ENCODE measurements around the gene GATB.

Gene GATB

GRCh38 chr4:151672996-151673395 is 87.8 kb downstream of the GATB start:
- DNase-seq = no peak

- DNase-seq = no peak
Observed at GRCh38 chr4:151671541-151672059, 89.2 kb downstream of the GATB start.

DNA sequence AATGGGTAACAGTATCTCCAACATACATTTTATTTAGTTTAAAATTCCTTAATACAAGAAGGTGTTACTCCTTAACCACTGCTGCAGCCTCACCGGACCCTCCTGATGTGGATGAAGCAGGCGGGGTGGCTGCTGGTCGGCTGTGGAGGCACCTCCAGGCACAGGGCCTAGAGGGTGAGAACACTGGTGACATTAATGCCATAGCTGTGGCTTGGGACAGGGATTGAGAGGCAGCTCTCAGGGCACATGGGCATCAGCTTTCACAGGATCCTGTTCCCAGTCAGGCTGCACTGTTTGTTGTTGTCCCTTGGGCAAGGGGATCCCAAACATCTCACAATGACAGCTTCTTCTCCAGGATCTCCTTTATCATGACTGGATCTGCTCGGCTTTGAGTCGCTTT is 90.0 kb downstream of the GATB start:
- DNase-seq = no peak

GRCh38 chr4:151669990-151670389 is 90.8 kb downstream of the GATB start:
- DNase-seq = no peak

GRCh38 chr4:151668689-151669402 is 92.0 kb downstream of the GATB start:
- DNase-seq = no peak

GRCh38 chr4:151667666-151668065 is 93.1 kb downstream of the GATB start:
- no peak for DNase-seq

DNA sequence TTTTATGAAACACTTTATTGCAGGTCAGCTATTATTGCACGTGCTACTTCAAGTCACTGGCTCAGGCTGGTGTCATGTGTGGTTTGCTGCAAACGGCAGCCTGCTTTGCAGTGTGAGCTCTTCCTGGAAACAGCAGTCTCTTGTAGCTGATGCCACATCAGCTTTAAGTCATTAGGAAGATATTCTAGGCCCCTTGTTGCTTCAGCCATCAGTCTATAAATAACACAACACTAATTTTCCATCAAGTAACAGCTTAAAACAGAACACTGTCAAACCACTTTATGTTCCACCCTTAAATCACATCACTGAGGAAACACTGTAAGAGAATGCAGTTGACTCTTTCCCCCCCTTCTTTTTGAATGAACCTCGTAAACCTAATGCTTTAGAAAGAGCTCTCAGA is 93.8 kb downstream of the GATB start:
- no peak for DNase-seq

- DNase-seq = no peak
Observed at GRCh38 chr4:151666501-151666900, 94.3 kb downstream of the GATB start.

DNA sequence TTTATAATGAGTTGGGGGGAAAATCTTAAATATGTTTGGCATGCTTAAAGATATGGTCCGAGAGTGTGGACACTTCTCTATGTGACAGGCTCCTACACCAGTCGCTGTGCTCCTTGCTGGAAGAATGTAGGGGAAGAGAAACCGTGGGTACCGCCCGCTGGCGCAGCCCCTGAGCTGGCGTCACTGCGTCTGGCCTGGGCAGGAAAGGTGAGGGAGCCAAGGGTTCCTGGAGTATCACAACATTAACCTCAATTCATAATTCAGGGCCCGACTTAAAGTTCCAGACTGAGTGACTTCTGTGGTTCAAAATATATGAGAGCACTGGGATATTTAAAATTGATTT is 95.1 kb downstream of the GATB start:
- DNase-seq = no peak

DNA sequence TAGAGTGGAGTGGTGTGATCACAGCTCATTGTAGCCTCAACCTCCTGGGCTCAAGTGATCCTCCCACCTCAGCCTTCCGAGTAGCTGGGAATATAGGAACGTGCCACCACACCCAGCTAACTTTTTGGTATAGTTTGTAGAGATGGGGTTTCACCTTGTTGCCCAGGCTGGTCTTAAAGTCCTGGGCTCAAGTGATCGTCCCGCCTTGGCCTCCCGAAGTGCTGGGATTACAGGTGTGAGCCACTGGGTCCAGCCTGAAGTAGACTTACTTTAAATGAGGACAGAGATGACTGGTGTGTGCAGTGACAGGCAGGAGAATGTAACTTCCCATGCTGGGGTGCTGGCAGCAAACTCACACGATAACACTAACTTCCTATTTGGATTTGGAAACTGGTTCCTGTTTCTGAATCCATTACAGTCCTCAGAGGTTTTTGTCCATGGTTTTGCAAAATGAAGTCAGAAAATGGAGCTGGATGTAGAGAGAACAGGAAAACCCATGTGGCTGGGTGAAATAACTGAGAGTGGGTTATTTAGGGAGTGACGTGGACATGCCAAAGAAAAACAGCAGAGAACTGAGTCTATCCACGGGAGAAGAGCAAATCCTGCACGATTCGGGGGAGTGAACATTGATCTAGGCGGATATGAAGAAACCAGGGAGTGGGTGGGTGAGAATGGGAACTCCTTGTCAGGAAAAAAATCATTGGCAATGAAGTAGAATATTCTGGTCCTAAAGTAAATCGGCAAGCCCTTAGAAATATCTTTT is 95.6 kb downstream of the GATB start:
- DNase-seq = no peak

GRCh38 chr4:151664289-151664688 is 96.5 kb downstream of the GATB start:
- no peak for DNase-seq

DNA sequence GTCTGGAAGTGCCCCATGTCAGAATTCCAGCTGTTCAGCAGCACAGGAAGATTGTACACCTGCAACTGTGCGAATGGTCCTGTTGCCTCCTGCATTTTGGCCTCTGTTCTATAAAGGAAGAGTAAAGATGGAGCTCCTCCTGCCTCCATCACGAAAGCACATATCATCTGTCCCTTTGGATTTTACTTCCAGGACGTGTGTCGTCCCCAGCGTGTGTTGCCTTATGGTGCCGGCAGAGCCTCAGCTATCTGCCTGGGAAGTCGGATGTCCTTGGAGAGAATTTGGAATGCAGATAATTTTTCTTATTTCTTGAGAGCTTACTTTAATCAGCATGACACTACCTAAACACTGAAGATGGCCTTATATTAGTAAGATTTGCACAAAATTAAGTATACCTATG is 97.7 kb downstream of the GATB start:
- no peak for DNase-seq

GRCh38 chr4:151661873-151662272 is 98.9 kb downstream of the GATB start:
- no peak for DNase-seq

GRCh38 chr4:151660676-151661075 is 100.1 kb downstream of the GATB start:
- no peak for DNase-seq

DNA sequence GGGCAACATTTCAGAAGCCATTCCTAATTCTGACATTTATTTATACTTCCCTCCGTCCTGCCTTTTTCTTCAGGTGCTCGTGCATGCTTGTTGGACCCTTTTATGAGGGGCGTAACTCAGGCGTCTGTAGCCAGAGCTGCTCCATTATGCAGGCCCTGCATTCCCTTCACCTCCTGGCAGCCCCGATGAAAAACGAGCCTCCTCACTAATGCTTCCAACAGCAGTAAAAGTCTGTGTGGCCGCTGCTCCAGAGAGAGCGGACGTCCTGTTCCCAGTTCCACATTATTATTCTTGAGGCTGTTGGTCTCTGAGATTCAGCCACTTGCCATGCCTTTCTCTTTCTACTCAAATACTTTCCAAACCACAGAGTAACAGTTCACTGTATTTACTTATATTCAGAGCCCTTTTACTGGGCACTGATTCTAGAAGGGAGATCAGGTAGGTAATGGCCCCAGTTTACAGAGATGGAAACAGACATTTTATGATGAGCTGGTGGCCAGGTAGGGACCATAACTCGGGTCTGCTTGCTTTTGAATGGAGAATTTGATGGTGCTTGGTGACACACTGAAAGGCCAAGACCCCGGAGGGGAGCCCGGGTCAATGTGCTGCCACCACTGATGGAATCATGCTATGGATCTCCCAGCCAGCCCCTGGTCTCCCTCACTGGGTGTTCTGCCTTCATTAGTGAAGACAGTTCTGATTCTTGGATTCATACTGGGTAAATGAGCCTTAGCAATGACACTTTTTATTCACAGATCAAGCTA is 101.0 kb downstream of the GATB start:
- DNase-seq = no peak

GRCh38 chr4:151658959-151659600 is 101.7 kb downstream of the GATB start:
- DNase-seq = no peak

DNA sequence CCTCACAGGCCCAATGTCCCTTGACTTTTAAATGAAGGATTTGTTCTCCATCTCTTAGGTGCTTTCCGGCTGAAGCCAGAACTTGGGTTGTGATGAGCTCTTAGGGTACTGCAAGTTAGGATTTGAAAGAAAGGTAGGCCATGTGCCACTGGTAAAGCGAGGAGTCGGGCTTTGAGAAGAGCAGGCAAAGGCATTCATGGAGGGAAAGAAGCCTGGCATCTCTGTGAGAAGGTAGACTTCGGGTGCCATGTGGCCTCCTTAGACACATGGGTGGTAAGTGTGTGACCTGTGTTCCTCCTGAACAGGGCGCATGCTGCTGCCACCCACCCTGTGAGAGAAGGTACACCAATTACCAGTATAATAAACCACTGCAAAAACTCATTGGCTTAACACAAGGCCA is 102.9 kb downstream of the GATB start:
- DNase-seq = no peak

DNA sequence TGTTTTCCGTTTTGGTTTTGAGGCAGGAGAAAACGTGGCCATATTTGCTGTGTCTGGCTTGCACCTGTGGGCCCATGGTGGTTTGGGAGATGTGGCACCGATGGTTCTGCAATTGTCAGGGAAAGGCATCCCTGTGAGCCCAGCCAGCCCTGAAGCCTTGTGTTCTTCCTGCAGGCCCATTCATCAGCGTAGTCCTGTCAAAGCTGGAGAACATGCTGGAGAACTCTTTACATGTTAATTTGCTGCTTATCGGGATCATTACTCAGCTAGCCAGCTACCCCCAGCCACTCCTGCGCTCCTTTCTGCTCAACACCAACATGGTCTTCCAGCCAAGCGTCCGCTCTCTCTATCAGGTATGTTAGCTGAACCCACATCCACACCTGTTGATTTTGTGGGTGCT is 104.7 kb downstream of the GATB start:
- no peak for DNase-seq

GRCh38 chr4:151653548-151653918 is 107.3 kb downstream of the GATB start:
- no peak for DNase-seq

GRCh38 chr4:151652841-151653547 is 107.8 kb downstream of the GATB start:
- DNase-seq = no peak

- DNase-seq = no peak
Observed at GRCh38 chr4:151651496-151651895, 109.3 kb downstream of the GATB start.

DNA sequence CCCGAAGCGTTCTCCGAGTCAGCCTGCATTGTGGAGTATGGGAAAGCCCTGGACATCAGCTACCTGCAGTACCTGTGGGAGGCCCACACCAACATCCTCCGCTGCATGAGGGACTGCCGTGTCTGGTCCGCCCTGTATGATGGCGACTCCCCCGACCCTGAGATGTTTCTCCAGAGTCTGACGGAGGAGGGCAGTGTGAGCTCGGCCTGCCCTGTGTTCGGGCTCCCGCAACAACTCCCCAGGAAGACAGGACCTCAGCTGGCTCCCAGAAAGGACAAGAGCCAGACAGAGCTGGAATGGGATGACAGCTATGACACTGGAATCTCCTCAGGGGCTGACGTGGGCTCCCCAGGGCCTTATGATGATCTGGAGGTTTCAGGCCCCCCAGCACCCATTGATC is 111.3 kb downstream of the GATB start:
- no peak for DNase-seq

GRCh38 chr4:151646322-151646721 is 114.5 kb downstream of the GATB start:
- no peak for DNase-seq

Measured in NCI-H1930 (cell line).